DND-41 (cell line): ENCODE results near the gene ZFP57.
"Not testable (repeated sequence)": the region's sequence is repeated elsewhere in the genome, so short reads cannot be mapped to it uniquely, and the experiment has no call there.

Source experiments
- ATAC-seq: fragments of 200-7000 bp; cut with Tn5 transposase; 3 replicates; pipeline ENCODE4 v1.9.1; 2021; ENCODE audit warnings: low read depth; ENCODE audit not compliant: insufficient read depth
- DNase-seq: peaks from one replicate; pipeline ENCODE4 v3.0.0-alpha.2; 2020
- H2AFZ ChIP-seq: 2 replicates; pipeline ENCODE4 v1.6.0; 2012; ENCODE audit warnings: low read depth, low read length
- H3K27ac ChIP-seq: 2 replicates; pipeline ENCODE4 v1.5.1; 2012; ENCODE audit warnings: low read length, inconsistent platforms
- H3K27me3 ChIP-seq: fragments of 200-600 bp; sonication (generic); 2 replicates; pipeline ENCODE4 v1.6.0; 2012; ENCODE audit warnings: low read length, mild to moderate bottlenecking, inconsistent platforms; ENCODE audit not compliant: insufficient read depth, poor library complexity
- H3K36me3 ChIP-seq: 2 replicates; pipeline ENCODE4 v1.5.1; 2012; ENCODE audit warnings: low read length, inconsistent platforms; ENCODE audit not compliant: insufficient read depth
- H3K4me1 ChIP-seq: 2 replicates; pipeline ENCODE4 v1.5.1; 2012; ENCODE audit warnings: mild to moderate bottlenecking, low read length; ENCODE audit not compliant: insufficient read depth
- H3K4me2 ChIP-seq: 2 replicates; pipeline ENCODE4 v1.6.0; 2012; ENCODE audit warnings: mild to moderate bottlenecking, moderate library complexity, low read length, inconsistent platforms; ENCODE audit not compliant: insufficient read depth
- H3K4me3 ChIP-seq, 2 experiments: fragments of 200-600 bp in 1 of 2; shearing (Covaris generic) in 1 of 2; 2 replicates each; pipeline ENCODE4 v1.5.1; 2012 to 2016; ENCODE audit warnings: inconsistent platforms in 2 of 2, low read length in 2 of 2, mild to moderate bottlenecking in 2 of 2, low read depth in 1 of 2, moderate library complexity in 1 of 2
- H3K79me2 ChIP-seq: 2 replicates; pipeline ENCODE4 v1.6.0; 2012; ENCODE audit warnings: low read length, inconsistent platforms; ENCODE audit not compliant: insufficient read depth
- H3K9ac ChIP-seq: 2 replicates; pipeline ENCODE4 v1.6.0; 2012; ENCODE audit warnings: low read depth, mild to moderate bottlenecking, inconsistent platforms, low read length, moderate library complexity
- H3K9me3 ChIP-seq: 2 replicates; pipeline ENCODE4 v1.5.1; 2012; ENCODE audit warnings: low read length, moderate library complexity, mild to moderate bottlenecking, inconsistent platforms; ENCODE audit not compliant: insufficient read depth, severe bottlenecking
- H4K20me1 ChIP-seq: 2 replicates; pipeline ENCODE4 v1.6.0; 2012; ENCODE audit warnings: low read length; ENCODE audit not compliant: insufficient read depth
- EZH2 ChIP-seq: IDR thresholded peaks from 3 replicates; pipeline ENCODE4 v1.6.1; 2012; ENCODE audit warnings: borderline replicate concordance, low read depth, mild to moderate bottlenecking, moderate library complexity, low read length, inconsistent platforms; ENCODE audit not compliant: severe bottlenecking
- TF ChIP-seq, protein P1 (sequence below): IDR thresholded peaks from 2 replicates; pipeline ENCODE4 v1.5.1; 2012; ENCODE audit warnings: borderline replicate concordance, low read length, moderate library complexity, mild to moderate bottlenecking; ENCODE audit not compliant: poor library complexity, severe bottlenecking; ENCODE audit errors: extremely low read depth

ZFP57 gene

DNA sequence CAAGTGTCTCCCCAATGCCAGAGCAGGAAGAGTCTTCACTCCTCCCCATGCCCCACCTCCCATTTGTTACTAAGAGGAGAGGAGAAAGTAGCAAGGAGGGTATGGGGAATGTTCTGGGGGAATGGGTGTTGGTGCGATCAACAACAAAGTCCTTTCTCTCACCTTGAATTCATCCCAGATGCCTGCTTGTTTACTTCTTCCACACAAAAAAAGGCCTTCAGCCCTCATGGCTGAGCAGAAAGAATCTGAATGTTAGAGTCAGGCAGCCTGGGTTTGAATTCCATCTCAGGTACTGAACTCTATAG lies 14.2 kb downstream of the ZFP57 start:
- Histone ChIP-seq H3K4me1 (no peaks in the 10 kb centered on the region), H3K4me2 (no peak overlapping the region), H4K20me1 (no peaks in the 10 kb centered on the region), H3K36me3 (no peaks in the 10 kb centered on the region), H3K4me3 (no peak overlapping the region), H2AFZ (no peak overlapping the region), H3K79me2 (no peaks in the 10 kb centered on the region), H3K27me3 (no peaks in the 10 kb centered on the region), H3K9me3 (no peaks in the 10 kb centered on the region), H3K9ac (no peak overlapping the region), H3K27ac (no peak overlapping the region)
- DNase-seq = no peak
- ATAC-seq = no peak
- TF ChIP-seq, protein P1, sequence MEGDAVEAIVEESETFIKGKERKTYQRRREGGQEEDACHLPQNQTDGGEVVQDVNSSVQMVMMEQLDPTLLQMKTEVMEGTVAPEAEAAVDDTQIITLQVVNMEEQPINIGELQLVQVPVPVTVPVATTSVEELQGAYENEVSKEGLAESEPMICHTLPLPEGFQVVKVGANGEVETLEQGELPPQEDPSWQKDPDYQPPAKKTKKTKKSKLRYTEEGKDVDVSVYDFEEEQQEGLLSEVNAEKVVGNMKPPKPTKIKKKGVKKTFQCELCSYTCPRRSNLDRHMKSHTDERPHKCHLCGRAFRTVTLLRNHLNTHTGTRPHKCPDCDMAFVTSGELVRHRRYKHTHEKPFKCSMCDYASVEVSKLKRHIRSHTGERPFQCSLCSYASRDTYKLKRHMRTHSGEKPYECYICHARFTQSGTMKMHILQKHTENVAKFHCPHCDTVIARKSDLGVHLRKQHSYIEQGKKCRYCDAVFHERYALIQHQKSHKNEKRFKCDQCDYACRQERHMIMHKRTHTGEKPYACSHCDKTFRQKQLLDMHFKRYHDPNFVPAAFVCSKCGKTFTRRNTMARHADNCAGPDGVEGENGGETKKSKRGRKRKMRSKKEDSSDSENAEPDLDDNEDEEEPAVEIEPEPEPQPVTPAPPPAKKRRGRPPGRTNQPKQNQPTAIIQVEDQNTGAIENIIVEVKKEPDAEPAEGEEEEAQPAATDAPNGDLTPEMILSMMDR = no peak
- no peak for TF ChIP-seq EZH2

DNA sequence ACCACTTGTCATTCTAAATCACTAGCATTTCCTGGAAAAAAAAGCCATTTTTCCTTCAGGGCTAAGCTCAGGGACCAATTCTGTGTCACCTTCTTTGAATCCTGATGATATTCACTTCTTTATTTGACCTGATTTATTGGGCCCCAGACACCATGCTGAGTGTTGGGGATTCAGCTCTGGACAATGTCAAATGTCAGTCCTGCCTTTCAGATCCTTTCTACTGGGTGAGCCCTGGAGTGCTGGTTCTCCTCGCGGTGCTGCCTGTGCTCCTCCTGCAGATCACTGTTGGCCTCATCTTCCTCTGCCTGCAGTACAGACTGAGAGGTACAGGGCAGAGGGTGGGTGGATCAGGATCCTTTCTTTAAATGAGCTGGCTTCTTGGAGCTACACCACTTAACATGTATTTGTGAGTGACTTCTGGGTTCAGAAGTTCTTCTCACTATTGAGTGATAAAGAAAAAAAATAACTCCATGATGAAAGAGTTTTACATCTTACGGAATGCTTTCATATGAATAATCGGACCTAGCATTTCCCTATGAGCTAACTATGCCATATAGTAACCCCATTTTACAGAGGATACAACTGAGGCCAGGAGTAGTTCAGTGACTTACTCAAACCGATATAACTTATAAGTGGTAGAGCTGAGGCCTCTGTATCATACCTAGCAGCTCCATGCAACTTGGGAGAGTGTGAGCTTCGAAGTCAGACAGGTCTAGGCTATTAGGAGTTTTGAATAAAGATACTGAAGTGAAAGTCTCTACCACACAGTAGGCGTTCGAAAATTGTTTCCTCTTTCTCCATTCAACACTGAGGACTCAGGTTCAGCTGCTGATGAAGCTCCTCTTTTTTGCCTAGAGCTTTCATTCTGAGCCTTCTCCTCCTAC lies 14.8 kb downstream of the ZFP57 start:
- Histone ChIP-seq H3K36me3 (no peaks in the 10 kb centered on the region), H3K27me3 (no peaks in the 10 kb centered on the region), H2AFZ (no peak overlapping the region), H4K20me1 (no peaks in the 10 kb centered on the region), H3K27ac (no peak overlapping the region), H3K9me3 (no peaks in the 10 kb centered on the region), H3K9ac (no peak overlapping the region), H3K4me2 (no peak overlapping the region), H3K4me3 (no peak overlapping the region), H3K4me1 (no peaks in the 10 kb centered on the region), H3K79me2 (no peaks in the 10 kb centered on the region)
- TF ChIP-seq, protein P1 = no peak
- TF ChIP-seq EZH2 = no peak
- ATAC-seq = no peak
- DNase-seq = no peak

DNA sequence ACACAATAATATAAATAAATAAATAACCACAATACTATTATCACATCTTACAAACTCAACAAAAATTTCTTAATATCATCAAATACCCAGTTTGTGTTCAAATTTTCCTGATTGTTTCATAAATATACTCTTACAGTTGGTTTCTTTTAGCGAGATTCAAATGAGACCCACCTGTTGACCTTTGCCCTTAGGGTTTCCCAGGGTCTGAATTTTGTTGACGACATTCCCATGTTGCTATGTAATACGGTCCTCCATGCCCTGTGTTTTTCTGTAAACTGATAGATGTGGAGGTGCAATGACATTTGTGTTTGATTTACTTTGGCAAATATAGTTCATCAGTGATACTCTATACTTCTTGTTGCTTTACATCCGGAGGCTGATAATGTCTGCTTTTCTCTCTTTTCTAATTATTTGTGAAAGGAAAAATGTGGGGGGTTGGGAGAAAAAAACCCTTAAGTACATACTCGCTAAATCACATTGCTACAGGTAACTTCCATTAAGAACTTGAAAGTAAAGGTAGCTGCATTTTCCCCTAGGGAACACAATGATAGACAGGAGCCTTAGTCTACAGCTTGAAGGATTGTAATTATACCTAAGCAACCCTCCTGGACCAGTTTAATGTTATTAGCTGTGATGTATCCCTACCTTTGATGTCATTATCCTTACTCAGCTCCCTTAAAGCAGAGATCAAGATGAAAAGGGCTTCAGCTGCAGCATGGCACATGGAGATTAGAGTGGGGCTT lies 17.5 kb downstream of the ZFP57 start:
- Histone ChIP-seq H3K79me2 (no peaks in the 10 kb centered on the region), H3K27ac (no peak overlapping the region), H3K36me3 (no peaks in the 10 kb centered on the region), H3K9me3 (no peaks in the 10 kb centered on the region), H3K4me3 (no peak overlapping the region), H3K4me2 (no peak overlapping the region), H2AFZ (no peak overlapping the region), H3K9ac (no peak overlapping the region), H3K4me1 (no peaks in the 10 kb centered on the region), H3K27me3 (no peaks in the 10 kb centered on the region), H4K20me1 (no peaks in the 10 kb centered on the region)
- ATAC-seq = no peak
- TF ChIP-seq EZH2 = no peak
- TF ChIP-seq, protein P1 = no peak
- DNase-seq = no peak

DNA sequence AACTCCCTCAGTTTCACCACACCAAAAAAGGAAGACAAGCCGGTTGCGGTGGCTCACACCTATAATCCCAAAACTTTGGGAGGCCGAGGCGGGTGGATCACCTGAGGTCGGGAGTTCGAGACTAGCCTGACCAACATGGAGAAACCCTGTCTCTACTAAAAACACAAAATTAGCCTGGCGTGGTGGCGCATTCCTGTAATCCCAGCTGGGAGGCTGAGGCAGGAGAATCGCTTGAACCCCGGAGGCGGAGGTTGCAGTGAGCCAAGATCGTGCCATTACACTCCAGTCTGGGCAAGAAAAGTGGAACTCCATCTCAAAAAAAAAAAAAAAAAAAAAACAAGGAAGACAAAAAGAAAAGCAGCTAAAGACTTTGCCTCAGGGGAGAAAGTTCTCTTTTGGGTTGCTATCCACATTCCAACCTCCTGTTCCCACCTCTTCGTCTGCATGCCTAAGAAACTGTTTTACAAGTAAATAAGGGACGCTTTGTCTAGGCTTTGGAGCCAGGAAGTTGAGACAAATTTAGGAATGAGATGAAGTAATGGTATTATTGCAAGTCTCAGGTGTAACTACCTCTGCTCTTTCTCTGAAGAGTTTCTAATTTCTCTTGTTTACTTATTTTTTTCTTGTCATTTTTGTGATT lies 19.3 kb downstream of the ZFP57 start:
- not testable (repeated sequence) for H3K4me3 ChIP-seq, DNase-seq, H4K20me1 ChIP-seq, ATAC-seq, H3K27ac ChIP-seq, H3K4me2 ChIP-seq, H3K9me3 ChIP-seq, H3K27me3 ChIP-seq, H3K9ac ChIP-seq, H2AFZ ChIP-seq, H3K4me1 ChIP-seq, H3K79me2 ChIP-seq, H3K36me3 ChIP-seq
